MM.1S (cell line): ENCODE measurements around the gene MRPL22.

Experiments used
- DNase-seq: peaks from one replicate; pipeline ENCODE4 v3.0.0-alpha.2; 2015
- H2AFZ ChIP-seq: fragments of 300-600 bp; sonication (generic); 2 replicates; pipeline ENCODE4 v1.6.0; 2016; ENCODE audit warnings: antibody characterized with exemption, low read length
- H3F3A ChIP-seq: fragments of 300-600 bp; sonication (generic); 2 replicates; pipeline ENCODE4 v1.6.1; 2016; ENCODE audit warnings: mild to moderate bottlenecking, antibody characterized with exemption, low read length, moderate library complexity, mixed read lengths; ENCODE audit not compliant: insufficient read depth
- H3K27ac ChIP-seq: fragments of 300-600 bp; sonication (generic); 2 replicates; pipeline ENCODE4 v1.5.1; 2016; ENCODE audit warnings: mild to moderate bottlenecking, low read length
- H3K27me3 ChIP-seq: fragments of 300-600 bp; sonication (generic); replicated peaks from 2 replicates; pipeline ENCODE4 v1.6.0; 2016; ENCODE audit warnings: low read length; ENCODE audit not compliant: insufficient read depth
- H3K36me3 ChIP-seq: fragments of 300-600 bp; sonication (generic); replicated peaks from 2 replicates; pipeline ENCODE4 v1.6.1; 2016; ENCODE audit warnings: mild to moderate bottlenecking, low read length, mixed read lengths; ENCODE audit not compliant: insufficient read depth
- H3K4me1 ChIP-seq: fragments of 300-600 bp; sonication (generic); 2 replicates; pipeline ENCODE4 v1.6.1; 2016; ENCODE audit warnings: low read length, mixed read lengths
- H3K4me2 ChIP-seq: fragments of 300-600 bp; sonication (generic); 2 replicates; pipeline ENCODE4 v1.6.0; 2016; ENCODE audit warnings: low read depth, low read length
- H3K4me3 ChIP-seq: fragments of 300-600 bp; sonication (generic); 2 replicates; pipeline ENCODE4 v1.5.1; 2016; ENCODE audit warnings: low read length, mixed read lengths
- H3K79me2 ChIP-seq: fragments of 300-600 bp; sonication (generic); 2 replicates; pipeline ENCODE4 v1.6.1; 2016; ENCODE audit warnings: mixed run types, low read length, mixed read lengths
- H3K9ac ChIP-seq: fragments of 300-600 bp; sonication (generic); 2 replicates; pipeline ENCODE4 v1.6.1; 2016; ENCODE audit warnings: low read length, mixed read lengths
- H3K9me2 ChIP-seq: fragments of 300-600 bp; sonication (generic); replicated peaks from 2 replicates; pipeline ENCODE4 v1.6.1; 2016; ENCODE audit warnings: mild to moderate bottlenecking, low read length, mixed read lengths; ENCODE audit not compliant: insufficient read depth
- H3K9me3 ChIP-seq: fragments of 300-600 bp; sonication (generic); replicated peaks from 2 replicates; pipeline ENCODE4 v1.6.1; 2016; ENCODE audit warnings: mild to moderate bottlenecking, low read length, mixed read lengths; ENCODE audit not compliant: insufficient read depth
- H4K20me1 ChIP-seq: fragments of 300-600 bp; sonication (generic); 2 replicates; pipeline ENCODE4 v1.6.1; 2016; ENCODE audit warnings: mild to moderate bottlenecking, low read length, moderate library complexity, mixed read lengths; ENCODE audit not compliant: insufficient read depth
- EZH2 ChIP-seq: fragments of 300-600 bp; sonication (generic); optimal IDR thresholded peaks from 2 replicates; pipeline ENCODE3; 2017; ENCODE audit warnings: low read depth, mild to moderate bottlenecking, antibody characterized with exemption, low read length, mixed read lengths
- EZH2phosphoT487 ChIP-seq: fragments of 300-600 bp; sonication (generic); IDR thresholded peaks from 2 replicates; pipeline ENCODE4 v1.6.1; 2018; ENCODE audit warnings: antibody characterized with exemption, low read length
- TF ChIP-seq, protein P1 (sequence below): fragments of 300-600 bp; sonication (generic); IDR thresholded peaks from 2 replicates; pipeline ENCODE4 v1.5.1; 2016; ENCODE audit warnings: antibody characterized with exemption, low read length, mixed read lengths

Gene MRPL22

DNA sequence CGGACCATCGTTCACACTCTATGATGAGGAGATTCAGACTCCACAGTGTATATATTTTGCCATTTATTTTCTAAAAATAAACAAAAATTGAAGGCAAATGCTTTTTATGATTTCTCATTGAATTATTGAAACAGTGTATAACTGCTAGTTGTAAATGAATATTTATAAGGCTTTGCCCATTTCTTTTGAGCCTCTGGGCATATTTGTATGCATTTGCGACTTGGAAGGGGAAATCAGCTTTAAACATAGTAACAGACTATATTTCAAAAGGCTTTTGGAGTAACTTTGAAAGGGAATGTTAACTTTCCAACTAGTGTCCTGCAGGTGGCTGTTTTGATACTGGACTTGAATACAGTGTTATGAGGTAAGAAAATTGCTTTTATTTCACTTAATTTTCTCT, 26.0 kb downstream of the MRPL22 start:
- TF ChIP-seq EZH2 (no peak), EZH2phosphoT487 (no peak)
- TF ChIP-seq, protein P1, sequence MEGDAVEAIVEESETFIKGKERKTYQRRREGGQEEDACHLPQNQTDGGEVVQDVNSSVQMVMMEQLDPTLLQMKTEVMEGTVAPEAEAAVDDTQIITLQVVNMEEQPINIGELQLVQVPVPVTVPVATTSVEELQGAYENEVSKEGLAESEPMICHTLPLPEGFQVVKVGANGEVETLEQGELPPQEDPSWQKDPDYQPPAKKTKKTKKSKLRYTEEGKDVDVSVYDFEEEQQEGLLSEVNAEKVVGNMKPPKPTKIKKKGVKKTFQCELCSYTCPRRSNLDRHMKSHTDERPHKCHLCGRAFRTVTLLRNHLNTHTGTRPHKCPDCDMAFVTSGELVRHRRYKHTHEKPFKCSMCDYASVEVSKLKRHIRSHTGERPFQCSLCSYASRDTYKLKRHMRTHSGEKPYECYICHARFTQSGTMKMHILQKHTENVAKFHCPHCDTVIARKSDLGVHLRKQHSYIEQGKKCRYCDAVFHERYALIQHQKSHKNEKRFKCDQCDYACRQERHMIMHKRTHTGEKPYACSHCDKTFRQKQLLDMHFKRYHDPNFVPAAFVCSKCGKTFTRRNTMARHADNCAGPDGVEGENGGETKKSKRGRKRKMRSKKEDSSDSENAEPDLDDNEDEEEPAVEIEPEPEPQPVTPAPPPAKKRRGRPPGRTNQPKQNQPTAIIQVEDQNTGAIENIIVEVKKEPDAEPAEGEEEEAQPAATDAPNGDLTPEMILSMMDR, result no peak
- no peaks in the 10 kb centered on the region for H3K79me2 ChIP-seq
- H3K9me2 ChIP-seq, result no peaks in the 10 kb centered on the region
- H3K4me2 ChIP-seq, result no peak overlapping the region
- no peaks in the 10 kb centered on the region for H3K4me1 ChIP-seq
- no peak overlapping the region for H2AFZ ChIP-seq
- no peaks in the 10 kb centered on the region for H3K9me3 ChIP-seq
- no peaks in the 10 kb centered on the region for H3K27me3 ChIP-seq
- no peak overlapping the region for H3K27ac ChIP-seq
- DNase-seq, result no peak
- no peaks in the 10 kb centered on the region for H3F3A ChIP-seq
- H3K36me3 ChIP-seq, result no peaks in the 10 kb centered on the region; the same call in 1 of the 2 replicates
- no peak overlapping the region for H3K9ac ChIP-seq
- H3K4me3 ChIP-seq, result no peak overlapping the region
- H4K20me1 ChIP-seq, result no peaks in the 10 kb centered on the region

GRCh38 chr5:154967421-154968024, 26.6 kb downstream of the MRPL22 start:
- no peak overlapping the region for H3K9ac ChIP-seq
- H4K20me1 ChIP-seq, result no peaks in the 10 kb centered on the region
- H3K9me3 ChIP-seq, result no peaks in the 10 kb centered on the region
- no peak overlapping the region for H3K27ac ChIP-seq
- no peak overlapping the region for H3K4me2 ChIP-seq
- H3F3A ChIP-seq, result no peaks in the 10 kb centered on the region
- no peaks in the 10 kb centered on the region for H3K4me1 ChIP-seq
- H3K4me3 ChIP-seq, result no peak overlapping the region
- no peak for DNase-seq
- H3K36me3 ChIP-seq, result no peaks in the 10 kb centered on the region; the same call in 1 of the 2 replicates
- H3K79me2 ChIP-seq, result no peaks in the 10 kb centered on the region
- TF ChIP-seq, protein P1, result peak; percentile 54
- TF ChIP-seq EZH2, result no peak
- TF ChIP-seq EZH2phosphoT487, result no peak
- H2AFZ ChIP-seq, result no peak overlapping the region
- H3K9me2 ChIP-seq, result no peaks in the 10 kb centered on the region
- H3K27me3 ChIP-seq, result no peaks in the 10 kb centered on the region

GRCh38 chr5:154968953-154969352, 28.1 kb downstream of the MRPL22 start:
- Histone ChIP-seq H3F3A (no peaks in the 10 kb centered on the region), H3K36me3 (no peaks in the 10 kb centered on the region; the same call in 1 of the 2 replicates), H3K27me3 (no peaks in the 10 kb centered on the region), H3K4me1 (no peaks in the 10 kb centered on the region), H3K27ac (no peak overlapping the region), H4K20me1 (no peaks in the 10 kb centered on the region), H3K9me2 (no peaks in the 10 kb centered on the region), H3K79me2 (no peaks in the 10 kb centered on the region), H3K4me3 (no peak overlapping the region), H3K9me3 (no peaks in the 10 kb centered on the region), H3K9ac (no peak overlapping the region), H2AFZ (no peak overlapping the region), H3K4me2 (no peak overlapping the region)
- TF ChIP-seq EZH2, result no peak
- TF ChIP-seq, protein P1, result no peak
- no peak for TF ChIP-seq EZH2phosphoT487
- no peak for DNase-seq
